A375 (cell line): ENCODE data around the gene IL1RN. TPM values are rescaled to one million over a fixed set of nuclear protein-coding genes. Genes with fewer than 3 reads are reported as not detected.

Source experiments
- small RNA-seq: library from RNA; depleted of rRNA; stranded (forward); fragments of <200 nt; gene quantifications from one replicate; pipeline ENCODE3, GENCODE V24; 2014
- total RNA-seq: library from RNA; depleted of rRNA; stranded (reverse); fragments of >200 nt; shearing (Covaris generic); gene quantifications from 2 replicates; pipeline ENCODE4 v1.2.3, GENCODE V29; 2014; rRNA removed

IL1RN gene
- not detected in 2 replicates for total RNA-seq

GRCh38 chr2:113126845-113127645, at the start of gene IL1RN:
Gene IL1RN, plus strand, starts transcription at chr2:113127598. Its CDS starts 27 bp downstream, at chr2:113127625.

GRCh38 chr2:113173542-113174375, 46.4 kb downstream of the IL1RN start, which contains the start of gene PSD4:
Gene PSD4, plus strand, starts transcription at chr2:113173971. Its CDS starts 8,486 bp downstream, at chr2:113182457.

Small RNAs within 50 kb of the gene (small RNA-seq; reads per million reads assigned to genes)
- not detected for gene RNU6-1180P

Other genes starting within 250 kb of the IL1RN start
- 1.0 and 2.1 TPM in 2 replicates for gene IL37, start 216.4 kb upstream of the IL1RN start, total RNA-seq
- not detected in 2 replicates for gene IL36G, start 149.6 kb upstream of the IL1RN start, total RNA-seq
- not detected in 2 replicates for gene IL36A, start 122.1 kb upstream of the IL1RN start, total RNA-seq
- not detected in 2 replicates for gene IL36B, start 74.7 kb upstream of the IL1RN start, total RNA-seq
- gene IL36RN, start 68.4 kb upstream of the IL1RN start, total RNA-seq, result not detected in 2 replicates
- gene IL1F10, start 59.6 kb upstream of the IL1RN start, total RNA-seq, result not detected in 2 replicates
- 3.8 and 5.1 TPM in 2 replicates for gene PSD4, start 46.4 kb downstream of the IL1RN start, total RNA-seq
- 1.5 and 1.6 TPM in 2 replicates for gene PAX8, start 151.3 kb downstream of the IL1RN start, total RNA-seq